Prostate gland (tissue), 2 donors: ENCODE data around the gene NPBWR2. TPM values are rescaled to one million over a fixed set of nuclear protein-coding genes. Genes with fewer than 3 reads are reported as not detected.

Source experiments
- DNase-seq: peaks from one replicate; pipeline ENCODE4 v3.0.0-alpha.2; 2019; ENCODE audit warnings: low spot score
- H3K27ac ChIP-seq, 2 donors: fragments of 200-600 bp; sonication (generic); 2 replicates each; pipeline ENCODE4 v1.5.1; 2017 to 2019
- H3K27me3 ChIP-seq: fragments of 200-600 bp; sonication (generic); replicated peaks from 2 replicates; pipeline ENCODE4 v1.5.1; 2019; ENCODE audit not compliant: insufficient read depth
- H3K36me3 ChIP-seq, 2 donors: fragments of 200-600 bp; sonication (generic); 1 replicate in 1 of 2; 2 replicates in 1 of 2; pipeline versions ENCODE4 v1.5.1 to v1.8.1; 2017 to 2019
- H3K4me1 ChIP-seq: fragments of 200-600 bp; sonication (generic); replicated peaks from 2 replicates; pipeline ENCODE4 v1.5.1; 2019
- H3K4me3 ChIP-seq, 2 donors: fragments of 200-600 bp; sonication (generic); 2 replicates each; pipeline ENCODE4 v1.5.1; 2017 to 2019
- H3K9me3 ChIP-seq: fragments of 200-600 bp; sonication (generic); 2 replicates; pipeline ENCODE4 v1.5.1; 2017
- CTCF ChIP-seq, 4 experiments: fragments of 200-600 bp in 2 of 4; fragments of 450-650 bp in 2 of 4; sonication (generic) in 2 of 4; IDR thresholded peaks; 1 replicate in 3 of 4; 2 replicates in 1 of 4; pipeline ENCODE4 v1.5.1; 2016 to 2019; ENCODE audit warnings: antibody characterized with exemption in 4 of 4, mild to moderate bottlenecking in 2 of 4, moderate library complexity in 2 of 4
- POLR2A ChIP-seq: fragments of 450-650 bp; IDR thresholded peaks from one replicate; pipeline ENCODE4 v1.6.1; 2016; ENCODE audit warnings: antibody characterized with exemption, mild to moderate bottlenecking
- POLR2AphosphoS5 ChIP-seq: sonication (generic); formaldehyde crosslinking; IDR thresholded peaks from one replicate; pipeline ENCODE4 v1.6.1; 2017; ENCODE audit warnings: antibody characterized with exemption
- WGBS: methylation state at CpG from one replicate; pipeline ENCODE4 v1.1.5; 2018; 5-methylcytosine and 5-hydroxymethylcytosine counted together
- intact Hi-C: fragments of 100-400 bp; cut with DNase I; formaldehyde crosslinking; loops from one replicate; pipeline ENCODE4 v1.14.2; 2022
- total RNA-seq, 2 donors: library from RNA; depleted of rRNA; stranded (reverse); fragments of >200 nt; gene quantifications; one replicate each; pipeline ENCODE4 v1.1.0, GENCODE V29; 2016

Gene NPBWR2
- total RNA-seq, 2 donors from 2014 or later, result not detected

GRCh38 chr20:64116016-64116415 is 8.7 kb upstream of the NPBWR2 start:
- Histone ChIP-seq H3K4me3 (no peak overlapping the region), H3K9me3 (no peaks in the 10 kb centered on the region), H3K4me1 (no peaks in the 10 kb centered on the region), H3K36me3 (no peaks in the 10 kb centered on the region), H3K27ac (no peak overlapping the region), H3K27me3 (no peaks in the 10 kb centered on the region)
- 69% methylated on average over 21 of the region's 21 CpGs for WGBS
- TF ChIP-seq POLR2A, result no peak
- TF ChIP-seq CTCF (IDR thresholded peaks at IDR 0.05), result no peak
- intact Hi-C loops, result no loop called here
- DNase-seq, result no peak

DNA sequence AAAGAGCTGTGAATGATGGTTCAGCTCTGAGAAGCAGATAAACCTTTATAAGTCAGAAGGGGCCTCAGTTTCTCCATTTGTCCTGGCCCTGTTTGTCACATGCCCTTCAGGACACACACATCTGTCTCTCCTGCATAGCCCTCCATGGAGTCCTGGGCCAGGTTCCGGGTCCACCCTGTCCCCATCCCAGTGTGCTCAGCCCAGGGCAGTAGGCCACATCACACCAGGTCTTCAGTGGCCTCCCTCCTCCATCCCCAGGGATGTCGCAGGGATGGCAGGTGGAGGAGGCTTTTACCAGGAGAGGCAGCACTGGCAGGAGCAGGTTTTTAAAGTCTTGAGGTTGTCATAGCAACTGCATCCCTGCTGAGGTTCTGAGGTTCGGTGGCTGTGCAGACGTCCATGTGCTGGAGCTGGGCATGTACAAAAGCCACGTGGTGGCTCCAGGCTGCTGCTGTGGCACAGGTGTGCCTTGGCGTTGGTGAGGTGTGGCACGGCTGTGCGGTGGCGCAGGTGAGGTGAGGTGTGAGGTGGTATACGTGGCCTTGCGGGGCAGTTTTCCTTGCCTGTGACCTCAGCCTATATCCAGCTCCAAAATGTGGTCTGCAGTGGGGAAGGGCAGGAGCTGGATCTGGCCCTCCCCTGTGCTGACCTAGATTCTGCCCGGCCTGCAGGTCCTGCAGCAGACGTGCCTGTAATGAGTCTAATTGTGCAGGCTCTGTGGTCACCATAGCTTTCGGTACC is 8.0 kb upstream of the NPBWR2 start:
- Histone ChIP-seq H3K9me3 (no peaks in the 10 kb centered on the region), H3K36me3 (no peaks in the 10 kb centered on the region), H3K4me3 (no peak overlapping the region), H3K27ac (no peak overlapping the region), H3K27me3 (no peaks in the 10 kb centered on the region), H3K4me1 (no peaks in the 10 kb centered on the region)
- intact Hi-C loops, result no loop called here
- whole genome bisulfite sequencing, result 76% methylated on average over 13 of the region's 14 CpGs
- no peak for TF ChIP-seq POLR2AphosphoS5
- no peak for TF ChIP-seq POLR2A
- TF ChIP-seq CTCF (IDR thresholded peaks at IDR 0.05), result no peak
- no peak for DNase-seq

DNA sequence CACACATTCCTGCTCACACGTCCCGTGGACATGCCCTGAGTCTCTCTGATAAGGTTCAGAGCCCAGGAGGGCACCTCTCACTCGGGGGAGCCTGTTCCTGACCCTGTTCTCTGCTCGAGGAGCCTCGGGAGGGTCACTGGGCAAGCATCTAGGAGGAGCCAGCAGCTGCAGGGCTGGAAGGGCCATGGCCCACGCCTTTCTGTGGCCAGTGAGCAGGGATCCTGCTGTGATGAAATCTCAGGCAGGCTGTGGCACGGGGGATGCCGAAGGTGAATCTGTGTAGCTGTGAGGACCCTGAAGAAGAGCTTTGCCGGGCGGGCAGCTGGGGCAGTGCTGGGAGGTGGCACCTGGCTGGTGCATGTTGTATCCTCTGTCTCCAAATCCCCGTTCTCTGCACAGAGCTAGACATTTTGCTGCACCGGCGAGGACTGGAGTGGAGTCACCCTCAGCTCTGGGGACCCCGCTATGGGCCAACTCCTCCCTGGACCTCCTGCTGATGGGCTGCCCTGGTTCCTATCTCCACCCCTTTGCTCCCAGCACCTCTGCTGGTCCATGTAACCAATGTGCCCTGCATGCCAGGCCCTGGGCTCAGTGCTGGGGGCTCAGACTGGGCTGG is 7.1 kb upstream of the NPBWR2 start:
- H3K27me3 ChIP-seq, result no peaks in the 10 kb centered on the region
- H3K9me3 ChIP-seq, result no peaks in the 10 kb centered on the region
- TF ChIP-seq POLR2A (no peak), CTCF (IDR thresholded peaks at IDR 0.05) (no peak), POLR2AphosphoS5 (no peak)
- H3K4me1 ChIP-seq, result no peaks in the 10 kb centered on the region
- no peak overlapping the region for H3K4me3 ChIP-seq
- intact Hi-C loops, result no loop called here
- WGBS, result 85% methylated on average over 14 of the region's 14 CpGs
- no peak for DNase-seq
- H3K36me3 ChIP-seq, result no peaks in the 10 kb centered on the region
- H3K27ac ChIP-seq, result no peak overlapping the region

DNA sequence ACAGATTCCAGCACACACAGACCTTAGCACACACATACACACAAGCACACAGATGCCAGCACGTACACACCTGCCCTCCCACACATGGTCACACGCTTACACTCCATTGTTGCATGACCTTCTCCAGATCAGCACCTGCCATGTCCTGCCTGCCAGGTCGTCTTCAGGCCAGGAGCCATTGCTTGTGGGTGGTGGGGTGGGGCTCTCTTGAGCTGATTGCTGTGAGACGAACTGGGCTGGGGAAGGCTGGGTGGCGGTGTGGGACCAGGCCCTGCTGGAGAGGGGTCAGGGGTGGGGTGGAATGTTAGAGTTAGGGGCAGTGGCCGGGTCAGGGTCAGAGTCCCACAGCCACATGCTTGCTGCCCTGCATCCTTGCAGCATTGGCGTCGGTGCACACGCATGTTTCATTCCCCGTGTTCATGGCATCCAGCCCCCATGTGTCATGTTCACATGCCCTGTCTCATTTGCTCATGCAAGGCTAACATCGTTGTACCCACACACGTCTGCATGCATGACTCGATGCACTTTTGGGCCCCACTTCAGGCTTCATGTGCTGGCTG is 6.5 kb upstream of the NPBWR2 start:
- TF ChIP-seq POLR2A, result no peak
- TF ChIP-seq CTCF (IDR thresholded peaks at IDR 0.05), result no peak
- TF ChIP-seq POLR2AphosphoS5, result no peak
- Histone ChIP-seq H3K9me3 (no peaks in the 10 kb centered on the region), H3K36me3 (no peaks in the 10 kb centered on the region), H3K4me3 (no peak overlapping the region), H3K27me3 (no peaks in the 10 kb centered on the region), H3K4me1 (no peaks in the 10 kb centered on the region), H3K27ac (no peak overlapping the region)
- 84% methylated on average over 13 of the region's 13 CpGs for WGBS
- intact Hi-C loops, result no loop called here
- no peak for DNase-seq

DNA sequence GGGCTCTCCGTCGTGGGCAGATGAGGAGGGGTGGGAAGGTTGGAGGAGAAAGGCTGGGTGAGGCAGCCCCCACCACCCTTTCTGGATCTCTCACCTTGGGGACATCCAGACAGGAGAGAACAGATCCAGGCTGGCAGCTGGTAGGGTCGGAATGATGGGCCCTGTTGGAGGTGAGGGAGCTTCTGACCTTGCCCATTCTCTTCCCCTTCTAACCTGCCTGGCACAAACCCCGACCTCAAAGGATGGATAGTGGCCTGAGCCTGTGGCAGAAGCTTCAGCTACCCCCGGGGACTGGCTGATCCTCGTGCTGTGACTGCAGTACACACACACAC is 6.0 kb upstream of the NPBWR2 start:
- Histone ChIP-seq H3K27me3 (no peaks in the 10 kb centered on the region), H3K4me3 (no peak overlapping the region), H3K4me1 (no peaks in the 10 kb centered on the region), H3K27ac (no peak overlapping the region), H3K36me3 (no peaks in the 10 kb centered on the region), H3K9me3 (no peaks in the 10 kb centered on the region)
- intact Hi-C loops, result no loop called here
- no peak for TF ChIP-seq POLR2AphosphoS5
- WGBS, result 71% methylated on average over 6 of the region's 6 CpGs
- no peak for DNase-seq
